ENCODE measurements around the gene C5orf22.

DNA sequence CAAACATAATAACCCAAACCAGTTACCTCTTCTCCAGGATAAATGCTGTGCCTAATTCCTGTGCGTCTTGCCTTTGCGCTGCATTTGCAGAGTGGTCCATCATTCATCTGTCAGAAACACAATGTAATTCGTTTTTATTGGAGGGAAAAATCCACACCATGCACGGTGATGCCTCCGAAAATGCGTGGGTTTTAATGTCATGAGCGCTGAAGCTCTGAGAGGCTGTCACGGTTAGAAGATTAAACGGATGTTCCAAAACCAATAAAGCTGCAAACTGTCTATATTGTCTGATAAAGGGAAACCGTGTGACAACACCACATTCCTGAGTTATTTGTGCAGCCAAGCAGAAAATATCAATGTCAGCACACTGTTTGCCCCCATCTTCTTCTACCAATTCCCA is 27.6 kb upstream of the C5orf22 start:
- TF ChIP-seq EZH2 (IDR thresholded peaks at IDR 0.05) (no peak), EZH2phosphoT487 (IDR thresholded peaks at IDR 0.05) (no peak)
- TF ChIP-seq, protein P1, sequence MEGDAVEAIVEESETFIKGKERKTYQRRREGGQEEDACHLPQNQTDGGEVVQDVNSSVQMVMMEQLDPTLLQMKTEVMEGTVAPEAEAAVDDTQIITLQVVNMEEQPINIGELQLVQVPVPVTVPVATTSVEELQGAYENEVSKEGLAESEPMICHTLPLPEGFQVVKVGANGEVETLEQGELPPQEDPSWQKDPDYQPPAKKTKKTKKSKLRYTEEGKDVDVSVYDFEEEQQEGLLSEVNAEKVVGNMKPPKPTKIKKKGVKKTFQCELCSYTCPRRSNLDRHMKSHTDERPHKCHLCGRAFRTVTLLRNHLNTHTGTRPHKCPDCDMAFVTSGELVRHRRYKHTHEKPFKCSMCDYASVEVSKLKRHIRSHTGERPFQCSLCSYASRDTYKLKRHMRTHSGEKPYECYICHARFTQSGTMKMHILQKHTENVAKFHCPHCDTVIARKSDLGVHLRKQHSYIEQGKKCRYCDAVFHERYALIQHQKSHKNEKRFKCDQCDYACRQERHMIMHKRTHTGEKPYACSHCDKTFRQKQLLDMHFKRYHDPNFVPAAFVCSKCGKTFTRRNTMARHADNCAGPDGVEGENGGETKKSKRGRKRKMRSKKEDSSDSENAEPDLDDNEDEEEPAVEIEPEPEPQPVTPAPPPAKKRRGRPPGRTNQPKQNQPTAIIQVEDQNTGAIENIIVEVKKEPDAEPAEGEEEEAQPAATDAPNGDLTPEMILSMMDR (IDR thresholded peaks at IDR 0.05): no peak
